MCF 10A (cell line): ENCODE measurements around the gene RAPH1. TPM values are rescaled to one million over a fixed set of nuclear protein-coding genes. Genes with fewer than 3 reads are reported as not detected.

Experiments used
- BruUV-seq: library from RNA; stranded (reverse); fragments of 400-500 nt; replicated peaks from 2 replicates; lab custom pipeline; 2021; lab: Mats Ljungman, UMichigan
- CTCF ChIA-PET: fragments of 300-600 bp; sonication (Branson Sonifier 250); formaldehyde crosslinking; extraction: SDS; loops from one replicate; lab custom pipeline; 2021; ENCODE audit warnings: antibody characterized with exemption, inconsistent platforms; lab: Yijun Ruan, JAX
- POLR2A ChIA-PET: fragments of 300-600, 350-650 bp; sonication (Branson Sonifier 250); formaldehyde crosslinking; extraction: SDS; loops from one replicate; lab custom pipeline; 2020; ENCODE audit warnings: antibody characterized with exemption, inconsistent platforms; lab: Yijun Ruan, JAX
- DNase-seq: peaks from one replicate; pipeline ENCODE4 v3.0.0-alpha.2; 2018; ENCODE audit not compliant: unreplicated experiment
- H3K27ac Mint-ChIP-seq: one replicate; pipeline ENCODE4 v1.8.0; 2022; ENCODE audit warnings: mild to moderate bottlenecking, low read depth, mixed read lengths; ENCODE audit not compliant: unreplicated experiment
- H3K27me3 Mint-ChIP-seq: one replicate; pipeline ENCODE4 v1.8.0; 2022; ENCODE audit warnings: mixed read lengths; ENCODE audit not compliant: insufficient read depth, unreplicated experiment
- H3K36me3 Mint-ChIP-seq: one replicate; pipeline ENCODE4 v1.8.0; 2022; ENCODE audit warnings: mild to moderate bottlenecking, moderate library complexity, mixed read lengths; ENCODE audit not compliant: insufficient read depth, unreplicated experiment
- H3K4me1 Mint-ChIP-seq: one replicate; pipeline ENCODE4 v1.8.0; 2022; ENCODE audit warnings: mixed read lengths; ENCODE audit not compliant: insufficient read depth, unreplicated experiment
- H3K4me3 Mint-ChIP-seq: one replicate; pipeline ENCODE4 v1.8.0; 2022; ENCODE audit warnings: mild to moderate bottlenecking, moderate library complexity, mixed read lengths; ENCODE audit not compliant: unreplicated experiment
- H3K9me3 Mint-ChIP-seq: one replicate; pipeline ENCODE4 v1.8.0; 2022; ENCODE audit warnings: mixed read lengths; ENCODE audit not compliant: unreplicated experiment
- CTCF ChIP-seq: fragments of 200-600 bp; IDR thresholded peaks from one replicate; pipeline ENCODE4 v1.8.0; 2022; ENCODE audit warnings: antibody characterized with exemption, mild to moderate bottlenecking; ENCODE audit not compliant: unreplicated experiment
- intact Hi-C: fragments of 100-400 bp; cut with micrococcal nuclease; formaldehyde crosslinking; loops from 2 replicates; pipeline ENCODE4 v1.14.1; 2022
- total RNA-seq: library from RNA; stranded (reverse); gene quantifications from 2 replicates; pipeline ENCODE4 v1.2.3, GENCODE V29; 2022

Gene RAPH1
- total RNA-seq, 1 experiment from 2014 or later = 79.8 TPM

DNA sequence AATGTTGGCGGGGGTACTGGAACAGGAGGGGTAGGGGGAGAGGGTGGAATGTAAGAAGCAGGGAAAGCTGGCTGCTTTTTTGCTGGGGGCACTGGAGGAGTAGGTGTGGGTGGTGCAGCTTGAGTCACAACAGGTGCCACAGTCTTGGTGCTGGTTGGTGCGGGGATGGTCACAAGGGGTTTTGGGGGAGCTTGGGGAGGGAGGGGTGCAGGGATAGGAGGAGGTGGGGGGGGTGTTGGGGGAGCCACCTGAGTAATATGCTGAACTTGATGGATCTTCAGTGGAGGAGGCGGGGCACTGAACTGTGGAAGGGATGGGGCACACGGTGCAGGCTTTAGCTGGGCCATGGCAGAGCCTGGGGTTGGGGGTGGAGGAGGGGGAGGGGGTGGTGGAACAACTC is 94.4 kb downstream of the RAPH1 start:
- intact Hi-C loops = no loop called here
- Mint-ChIP-seq H3K27ac (no peak overlapping the region), H3K9me3 (no peaks in the 10 kb centered on the region), H3K27me3 (no peaks in the 10 kb centered on the region), H3K36me3 (peaks cover 66% of the 10 kb centered on the region), H3K4me1 (peaks cover under 1% of the 10 kb centered on the region), H3K4me3 (no peak overlapping the region)
- no peak for TF ChIP-seq CTCF
- DNase-seq = no peak
- CTCF ChIA-PET = interaction anchor here (0.6 to 1.2 kb wide), 2 partner anchors 13 to 299 kb away, joined by 3 to 4 read pairs; no protein-coding TSS in a partner anchor
- no TSS peak for BruUV-seq
- POLR2A ChIA-PET = no interaction called here

DNA sequence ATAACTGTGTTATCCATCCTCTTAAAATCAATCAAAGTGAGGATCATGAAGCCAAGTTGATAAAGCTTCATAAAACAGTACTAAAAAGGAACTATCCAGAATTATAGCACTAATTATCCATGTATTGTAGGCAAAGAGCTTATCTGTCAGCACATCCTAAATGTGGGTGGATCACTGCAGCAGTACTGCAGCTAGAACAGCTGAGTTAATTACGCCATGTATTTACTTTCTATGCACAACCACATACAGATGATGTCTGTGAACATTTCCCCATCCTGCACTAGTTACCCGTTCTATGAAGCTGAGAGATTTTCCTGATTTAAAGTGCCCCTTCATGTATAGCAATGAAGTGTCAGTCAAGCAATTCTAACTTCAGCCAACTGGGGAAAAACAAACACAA is 96.6 kb downstream of the RAPH1 start:
- ChIA-PET CTCF (interaction anchor here (1.0 to 1.9 kb wide), 4 partner anchors 10 to 30 kb away, joined by 3 to 7 read pairs (median 4); no protein-coding TSS in a partner anchor), POLR2A (no interaction called here)
- no peaks in the 10 kb centered on the region for H3K4me1 Mint-ChIP-seq
- H3K27ac Mint-ChIP-seq = no peak overlapping the region
- H3K9me3 Mint-ChIP-seq = no peaks in the 10 kb centered on the region
- no TSS peak for BruUV-seq
- peaks cover 57% of the 10 kb centered on the region for H3K36me3 Mint-ChIP-seq
- no peak for TF ChIP-seq CTCF
- intact Hi-C loops = no loop called here
- no peak overlapping the region for H3K4me3 Mint-ChIP-seq
- DNase-seq = no peak
- no peaks in the 10 kb centered on the region for H3K27me3 Mint-ChIP-seq

- CTCF ChIA-PET = interaction anchor here (1.0 to 1.6 kb wide), 2 partner anchors 9 to 17 kb away, joined by 4 to 5 read pairs; no protein-coding TSS in a partner anchor
- peak; percentile 4 for DNase-seq
Measured at GRCh38 chr2:203437511-203437910, 97.6 kb downstream of the RAPH1 start.

DNA sequence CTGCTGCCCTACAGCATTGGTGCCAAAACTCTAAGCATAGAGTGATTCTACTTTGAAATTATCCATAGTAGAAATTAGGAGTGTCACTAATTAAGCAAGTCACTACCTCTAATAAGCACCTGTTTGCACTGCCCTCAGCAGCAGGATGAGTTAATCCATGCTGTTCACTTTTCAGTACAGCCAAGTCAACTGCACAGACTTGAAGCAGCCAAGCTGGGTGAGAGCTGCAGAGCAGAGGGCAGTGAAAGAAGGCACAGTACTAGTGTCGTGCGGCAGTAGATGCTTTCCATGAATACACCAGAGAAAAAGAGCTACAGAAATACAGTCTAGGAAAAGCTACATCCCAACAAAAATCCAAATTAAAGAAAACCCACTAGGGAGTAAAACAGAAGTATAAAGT is 98.6 kb downstream of the RAPH1 start:
- H3K36me3 Mint-ChIP-seq = peaks cover 63% of the 10 kb centered on the region
- intact Hi-C loops = no loop called here
- H3K27me3 Mint-ChIP-seq = no peaks in the 10 kb centered on the region
- ChIA-PET POLR2A (interaction anchor here (0.6 kb wide), 1 partner anchor 528 kb away, joined by 3 read pairs; no protein-coding TSS in a partner anchor), CTCF (interaction anchor here (0.7 to 2.1 kb wide), 3 partner anchors 16 to 1746 kb away, joined by 3 to 8 read pairs (median 3); no protein-coding TSS in a partner anchor)
- H3K4me1 Mint-ChIP-seq = no peaks in the 10 kb centered on the region
- no peak for DNase-seq
- TF ChIP-seq CTCF = no peak
- BruUV-seq = no TSS peak
- no peaks in the 10 kb centered on the region for H3K9me3 Mint-ChIP-seq
- H3K4me3 Mint-ChIP-seq = no peak overlapping the region
- H3K27ac Mint-ChIP-seq = no peak overlapping the region

More at GRCh38 chr2:203437511-203437910, 97.6 kb downstream of the RAPH1 start:
- no peak overlapping the region for H3K27ac Mint-ChIP-seq
- POLR2A ChIA-PET = no interaction called here
- no peaks in the 10 kb centered on the region for H3K27me3 Mint-ChIP-seq
- H3K9me3 Mint-ChIP-seq = no peaks in the 10 kb centered on the region
- no peak for TF ChIP-seq CTCF
- peaks cover 59% of the 10 kb centered on the region for H3K36me3 Mint-ChIP-seq
- H3K4me1 Mint-ChIP-seq = no peaks in the 10 kb centered on the region
- BruUV-seq = no TSS peak
- intact Hi-C loops = no loop called here
- no peak overlapping the region for H3K4me3 Mint-ChIP-seq
